HepG2 (cell line): ENCODE results near the gene ADAT3. TPM values are rescaled to one million over a fixed set of nuclear protein-coding genes. Genes with fewer than 3 reads are reported as not detected.

Source experiments
- FLYWCH1 ChIP-seq: sonication (generic); formaldehyde crosslinking; IDR thresholded peaks from 2 replicates; pipeline ENCODE4 v1.8.1; 2023; ENCODE audit warnings: mild to moderate bottlenecking, missing genetic modification reagents
- HCFC1 ChIP-seq: fragments of 150-350 bp; IDR thresholded peaks from 2 replicates; pipeline ENCODE4 v1.6.1; 2014; ENCODE audit warnings: low read depth, low read length
- HNRNPLL ChIP-seq: fragments of 200-400 bp; formaldehyde crosslinking; IDR thresholded peaks from 2 replicates; pipeline ENCODE4 v1.6.1; 2017; ENCODE audit warnings: mild to moderate bottlenecking, low read depth, low read length; ENCODE audit not compliant: poor library complexity, severe bottlenecking
- NFYB ChIP-seq: sonication (generic); formaldehyde crosslinking; IDR thresholded peaks from 2 replicates; pipeline ENCODE4 v1.4.0; 2020; ENCODE audit warnings: missing genetic modification reagents
- SIN3B ChIP-seq: fragments of 150-350 bp; IDR thresholded peaks from 2 replicates; pipeline ENCODE4 v1.6.1; 2014; ENCODE audit warnings: low read length
- ZBTB42 ChIP-seq: sonication (generic); formaldehyde crosslinking; IDR thresholded peaks from 2 replicates; pipeline ENCODE4 v1.5.0; 2020; ENCODE audit warnings: mild to moderate bottlenecking, missing genetic modification reagents
- ZNF121 ChIP-seq: sonication (generic); formaldehyde crosslinking; IDR thresholded peaks from 2 replicates; pipeline ENCODE4 v1.5.0; 2020; ENCODE audit warnings: mild to moderate bottlenecking, missing genetic modification reagents
- ZNF136 ChIP-seq: sonication (generic); formaldehyde crosslinking; IDR thresholded peaks from 2 replicates; pipeline ENCODE4 v1.8.1; 2022; ENCODE audit warnings: low read depth, mild to moderate bottlenecking, moderate library complexity, missing genetic modification reagents
- ZNF235 ChIP-seq: sonication (generic); formaldehyde crosslinking; IDR thresholded peaks from 2 replicates; pipeline ENCODE4 v1.8.1; 2023; ENCODE audit warnings: mild to moderate bottlenecking, missing genetic modification reagents, borderline replicate concordance
- ZNF24 ChIP-seq: fragments of 450-650 bp; IDR thresholded peaks from 2 replicates; pipeline ENCODE4 v1.6.1; 2017; ENCODE audit warnings: antibody characterized with exemption, mild to moderate bottlenecking
- ZNF30 ChIP-seq: sonication (generic); formaldehyde crosslinking; IDR thresholded peaks from 2 replicates; pipeline ENCODE4 v1.5.0; 2020; ENCODE audit warnings: mild to moderate bottlenecking, missing genetic modification reagents
- ZNF543 ChIP-seq: sonication (generic); formaldehyde crosslinking; IDR thresholded peaks from 2 replicates; pipeline ENCODE4 v1.4.0; 2020; ENCODE audit warnings: mild to moderate bottlenecking, missing genetic modification reagents
- polyA plus RNA-seq, 8 experiments: library from polyadenylated mRNA; depleted of rRNA in 3 of 8; stranded (reverse) in 7 of 8; unstranded in 1 of 8; fragments of >200 nt; fragmentation: Illumina TruSeq in 4 of 8; extraction: Trizol in 4 of 8; gene quantifications; 2 replicates each; pipeline versions ENCODE4 v1.2.1 to v1.2.3, GENCODE V29; 2011 to 2016; ENCODE audit warnings: low read depth in 4 of 8, missing spikeins in 1 of 8, mixed read lengths in 1 of 8; ENCODE audit not compliant: insufficient read depth in 1 of 8
- total RNA-seq, 5 experiments: library from RNA; depleted of rRNA; stranded (reverse); fragments of >200 nt; fragmentation: Illumina TruSeq; extraction: Trizol; gene quantifications; 2 replicates each; pipeline ENCODE4 v1.2.3, GENCODE V29; 2016; ENCODE audit warnings: low read depth in 1 of 5
- TF ChIP-seq, protein P1 (sequence below): sonication (generic); formaldehyde crosslinking; IDR thresholded peaks from 2 replicates; pipeline ENCODE4 v1.5.0; 2020; ENCODE audit warnings: mild to moderate bottlenecking, missing genetic modification reagents, borderline replicate concordance
- TF ChIP-seq, protein P2 (sequence below): sonication (generic); formaldehyde crosslinking; IDR thresholded peaks from 2 replicates; pipeline ENCODE4 v1.8.0; 2022; ENCODE audit warnings: mild to moderate bottlenecking, missing genetic modification reagents, moderate library complexity
- TF ChIP-seq, protein P3 (sequence below): sonication (generic); formaldehyde crosslinking; IDR thresholded peaks from 2 replicates; pipeline ENCODE4; 2020; ENCODE audit warnings: missing genetic modification reagents, mild to moderate bottlenecking, borderline replicate concordance
- TF ChIP-seq, protein P4 (sequence below): sonication (generic); formaldehyde crosslinking; IDR thresholded peaks from 2 replicates; pipeline ENCODE4 v1.5.0; 2020; ENCODE audit warnings: mild to moderate bottlenecking, missing genetic modification reagents

ADAT3 gene
- total and polyA plus RNA-seq, 2 of the 13 experiments (the other 11 are each of a cell fraction or from before 2014, with no cell fraction given): 0.95 to 3.5 TPM

GRCh38 chr19:1942078-1942933, 37.1 kb downstream of the ADAT3 start (continued):
- TF ChIP-seq, protein P1, sequence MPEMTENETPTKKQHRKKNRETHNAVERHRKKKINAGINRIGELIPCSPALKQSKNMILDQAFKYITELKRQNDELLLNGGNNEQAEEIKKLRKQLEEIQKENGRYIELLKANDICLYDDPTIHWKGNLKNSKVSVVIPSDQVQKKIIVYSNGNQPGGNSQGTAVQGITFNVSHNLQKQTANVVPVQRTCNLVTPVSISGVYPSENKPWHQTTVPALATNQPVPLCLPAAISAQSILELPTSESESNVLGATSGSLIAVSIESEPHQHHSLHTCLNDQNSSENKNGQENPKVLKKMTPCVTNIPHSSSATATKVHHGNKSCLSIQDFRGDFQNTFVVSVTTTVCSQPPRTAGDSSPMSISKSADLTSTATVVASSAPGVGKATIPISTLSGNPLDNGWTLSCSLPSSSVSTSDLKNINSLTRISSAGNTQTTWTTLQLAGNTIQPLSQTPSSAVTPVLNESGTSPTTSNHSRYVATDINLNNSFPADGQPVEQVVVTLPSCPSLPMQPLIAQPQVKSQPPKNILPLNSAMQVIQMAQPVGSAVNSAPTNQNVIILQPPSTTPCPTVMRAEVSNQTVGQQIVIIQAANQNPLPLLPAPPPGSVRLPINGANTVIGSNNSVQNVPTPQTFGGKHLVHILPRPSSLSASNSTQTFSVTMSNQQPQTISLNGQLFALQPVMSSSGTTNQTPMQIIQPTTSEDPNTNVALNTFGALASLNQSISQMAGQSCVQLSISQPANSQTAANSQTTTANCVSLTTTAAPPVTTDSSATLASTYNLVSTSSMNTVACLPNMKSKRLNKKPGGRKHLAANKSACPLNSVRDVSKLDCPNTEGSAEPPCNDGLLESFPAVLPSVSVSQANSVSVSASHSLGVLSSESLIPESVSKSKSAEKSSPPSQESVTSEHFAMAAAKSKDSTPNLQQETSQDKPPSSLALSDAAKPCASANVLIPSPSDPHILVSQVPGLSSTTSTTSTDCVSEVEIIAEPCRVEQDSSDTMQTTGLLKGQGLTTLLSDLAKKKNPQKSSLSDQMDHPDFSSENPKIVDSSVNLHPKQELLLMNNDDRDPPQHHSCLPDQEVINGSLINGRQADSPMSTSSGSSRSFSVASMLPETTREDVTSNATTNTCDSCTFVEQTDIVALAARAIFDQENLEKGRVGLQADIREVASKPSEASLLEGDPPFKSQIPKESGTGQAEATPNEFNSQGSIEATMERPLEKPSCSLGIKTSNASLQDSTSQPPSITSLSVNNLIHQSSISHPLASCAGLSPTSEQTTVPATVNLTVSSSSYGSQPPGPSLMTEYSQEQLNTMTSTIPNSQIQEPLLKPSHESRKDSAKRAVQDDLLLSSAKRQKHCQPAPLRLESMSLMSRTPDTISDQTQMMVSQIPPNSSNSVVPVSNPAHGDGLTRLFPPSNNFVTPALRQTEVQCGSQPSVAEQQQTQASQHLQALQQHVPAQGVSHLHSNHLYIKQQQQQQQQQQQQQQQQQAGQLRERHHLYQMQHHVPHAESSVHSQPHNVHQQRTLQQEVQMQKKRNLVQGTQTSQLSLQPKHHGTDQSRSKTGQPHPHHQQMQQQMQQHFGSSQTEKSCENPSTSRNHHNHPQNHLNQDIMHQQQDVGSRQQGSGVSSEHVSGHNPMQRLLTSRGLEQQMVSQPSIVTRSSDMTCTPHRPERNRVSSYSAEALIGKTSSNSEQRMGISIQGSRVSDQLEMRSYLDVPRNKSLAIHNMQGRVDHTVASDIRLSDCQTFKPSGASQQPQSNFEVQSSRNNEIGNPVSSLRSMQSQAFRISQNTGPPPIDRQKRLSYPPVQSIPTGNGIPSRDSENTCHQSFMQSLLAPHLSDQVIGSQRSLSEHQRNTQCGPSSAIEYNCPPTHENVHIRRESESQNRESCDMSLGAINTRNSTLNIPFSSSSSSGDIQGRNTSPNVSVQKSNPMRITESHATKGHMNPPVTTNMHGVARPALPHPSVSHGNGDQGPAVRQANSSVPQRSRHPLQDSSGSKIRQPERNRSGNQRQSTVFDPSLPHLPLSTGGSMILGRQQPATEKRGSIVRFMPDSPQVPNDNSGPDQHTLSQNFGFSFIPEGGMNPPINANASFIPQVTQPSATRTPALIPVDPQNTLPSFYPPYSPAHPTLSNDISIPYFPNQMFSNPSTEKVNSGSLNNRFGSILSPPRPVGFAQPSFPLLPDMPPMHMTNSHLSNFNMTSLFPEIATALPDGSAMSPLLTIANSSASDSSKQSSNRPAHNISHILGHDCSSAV: no peak
- TF ChIP-seq ZNF235 (CRISPR knock-in tag) (no peak), NFYB (no peak), HCFC1 (no peak), FLYWCH1 (CRISPR knock-in tag) (no peak), HNRNPLL (peak; percentile 90), ZNF136 (CRISPR knock-in tag) (no peak), SIN3B (no peak), ZBTB42 (CRISPR knock-in tag) (no peak), ZNF121 (CRISPR knock-in tag) (no peak), ZNF24 (no peak), ZNF543 (CRISPR knock-in tag) (0 out of 2 replicates have a peak, but pooled peaks have one; percentile 51), ZNF30 (CRISPR knock-in tag) (no peak)
- TF ChIP-seq, protein P2, sequence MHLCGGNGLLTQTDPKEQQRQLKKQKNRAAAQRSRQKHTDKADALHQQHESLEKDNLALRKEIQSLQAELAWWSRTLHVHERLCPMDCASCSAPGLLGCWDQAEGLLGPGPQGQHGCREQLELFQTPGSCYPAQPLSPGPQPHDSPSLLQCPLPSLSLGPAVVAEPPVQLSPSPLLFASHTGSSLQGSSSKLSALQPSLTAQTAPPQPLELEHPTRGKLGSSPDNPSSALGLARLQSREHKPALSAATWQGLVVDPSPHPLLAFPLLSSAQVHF (CRISPR knock-in tag): no peak
- TF ChIP-seq, protein P3, sequence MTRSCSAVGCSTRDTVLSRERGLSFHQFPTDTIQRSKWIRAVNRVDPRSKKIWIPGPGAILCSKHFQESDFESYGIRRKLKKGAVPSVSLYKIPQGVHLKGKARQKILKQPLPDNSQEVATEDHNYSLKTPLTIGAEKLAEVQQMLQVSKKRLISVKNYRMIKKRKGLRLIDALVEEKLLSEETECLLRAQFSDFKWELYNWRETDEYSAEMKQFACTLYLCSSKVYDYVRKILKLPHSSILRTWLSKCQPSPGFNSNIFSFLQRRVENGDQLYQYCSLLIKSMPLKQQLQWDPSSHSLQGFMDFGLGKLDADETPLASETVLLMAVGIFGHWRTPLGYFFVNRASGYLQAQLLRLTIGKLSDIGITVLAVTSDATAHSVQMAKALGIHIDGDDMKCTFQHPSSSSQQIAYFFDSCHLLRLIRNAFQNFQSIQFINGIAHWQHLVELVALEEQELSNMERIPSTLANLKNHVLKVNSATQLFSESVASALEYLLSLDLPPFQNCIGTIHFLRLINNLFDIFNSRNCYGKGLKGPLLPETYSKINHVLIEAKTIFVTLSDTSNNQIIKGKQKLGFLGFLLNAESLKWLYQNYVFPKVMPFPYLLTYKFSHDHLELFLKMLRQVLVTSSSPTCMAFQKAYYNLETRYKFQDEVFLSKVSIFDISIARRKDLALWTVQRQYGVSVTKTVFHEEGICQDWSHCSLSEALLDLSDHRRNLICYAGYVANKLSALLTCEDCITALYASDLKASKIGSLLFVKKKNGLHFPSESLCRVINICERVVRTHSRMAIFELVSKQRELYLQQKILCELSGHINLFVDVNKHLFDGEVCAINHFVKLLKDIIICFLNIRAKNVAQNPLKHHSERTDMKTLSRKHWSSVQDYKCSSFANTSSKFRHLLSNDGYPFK (CRISPR knock-in tag): no peak
- TF ChIP-seq, protein P4, sequence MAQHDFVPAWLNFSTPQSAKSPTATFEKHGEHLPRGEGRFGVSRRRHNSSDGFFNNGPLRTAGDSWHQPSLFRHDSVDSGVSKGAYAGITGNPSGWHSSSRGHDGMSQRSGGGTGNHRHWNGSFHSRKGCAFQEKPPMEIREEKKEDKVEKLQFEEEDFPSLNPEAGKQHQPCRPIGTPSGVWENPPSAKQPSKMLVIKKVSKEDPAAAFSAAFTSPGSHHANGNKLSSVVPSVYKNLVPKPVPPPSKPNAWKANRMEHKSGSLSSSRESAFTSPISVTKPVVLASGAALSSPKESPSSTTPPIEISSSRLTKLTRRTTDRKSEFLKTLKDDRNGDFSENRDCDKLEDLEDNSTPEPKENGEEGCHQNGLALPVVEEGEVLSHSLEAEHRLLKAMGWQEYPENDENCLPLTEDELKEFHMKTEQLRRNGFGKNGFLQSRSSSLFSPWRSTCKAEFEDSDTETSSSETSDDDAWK: no peak
